Measurements from ENCODE around the gene MLF2. TPM values are rescaled to one million over a fixed set of nuclear protein-coding genes. Genes with fewer than 3 reads are reported as not detected.

The MLF2 gene
- polyA plus RNA-seq, 3 donors: 194 to 227 (median 210) TPM

DNA sequence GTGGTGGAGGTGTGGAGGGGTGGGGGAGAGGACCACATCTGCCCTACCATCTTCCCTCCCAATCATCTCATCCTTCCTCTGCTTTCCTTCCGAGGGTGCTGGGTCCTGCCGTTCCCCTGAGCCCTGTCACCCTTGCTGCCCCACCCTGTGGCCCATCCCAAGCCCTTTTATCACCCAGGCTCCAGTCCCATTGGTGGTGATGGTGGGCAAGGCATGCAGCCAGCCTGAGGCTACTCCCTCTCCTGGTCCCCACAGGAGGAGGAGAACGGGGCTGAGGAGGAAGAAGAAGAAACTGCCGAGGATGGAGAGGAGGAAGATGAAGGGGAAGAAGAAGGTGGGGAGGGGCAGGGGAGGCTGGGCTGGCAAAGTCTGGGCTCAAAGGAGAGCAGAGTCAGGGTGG lies 16.7 kb upstream of the MLF2 start:
- DNase-seq (ENCODE audit: extremely low read depth in 1 of 11, low read depth in 9 of 11, low spot score in 4 of 11): no peak

DNA sequence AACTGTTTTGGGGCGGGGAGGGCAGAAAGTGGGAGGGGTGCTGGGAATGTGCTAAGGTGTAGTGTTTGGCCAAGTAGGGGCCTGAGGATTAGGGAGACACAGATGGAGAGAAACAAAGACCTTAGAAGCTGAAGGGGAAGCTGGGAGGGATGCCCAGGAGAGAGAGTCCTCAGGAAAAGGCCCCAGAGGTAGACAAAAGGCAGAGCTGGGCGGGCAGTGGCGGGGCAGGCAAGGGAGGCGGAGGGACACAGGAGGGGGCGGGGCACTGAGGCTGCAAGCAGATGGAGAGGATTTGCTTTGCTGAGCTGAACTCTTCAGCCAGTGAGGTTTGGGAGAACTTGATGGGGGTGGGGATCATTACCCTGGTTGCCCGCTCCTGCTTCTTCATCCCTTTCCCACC lies 16.0 kb upstream of the MLF2 start:
- DNase-seq (ENCODE audit: extremely low read depth in 1 of 11, low read depth in 9 of 11, low spot score in 4 of 11): no peak

DNA sequence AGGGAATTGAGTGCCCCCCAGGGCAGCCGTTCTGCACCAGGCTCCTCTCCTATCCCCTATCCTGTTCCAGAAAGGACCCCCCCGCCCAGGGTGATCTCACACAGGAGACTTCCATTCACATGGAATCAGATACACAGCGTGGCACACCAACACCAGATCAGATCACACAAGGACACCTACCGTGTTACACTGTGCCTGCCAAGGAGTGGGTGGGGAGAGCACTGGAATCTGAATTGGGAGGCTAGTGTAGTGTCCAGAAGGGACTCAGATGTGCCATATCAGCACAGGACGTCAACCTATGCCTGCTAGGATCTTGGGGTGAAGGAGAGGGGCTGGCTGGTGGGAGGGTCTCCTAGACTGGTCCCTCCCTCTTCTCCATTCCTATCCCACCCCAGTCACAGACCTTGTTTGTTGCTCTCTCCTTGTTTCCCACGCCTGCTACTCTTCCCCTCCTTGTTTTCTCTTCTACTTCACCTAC lies 15.5 kb upstream of the MLF2 start:
- DNase-seq (ENCODE audit: extremely low read depth in 1 of 11, low read depth in 9 of 11, low spot score in 4 of 11): no peak

DNA sequence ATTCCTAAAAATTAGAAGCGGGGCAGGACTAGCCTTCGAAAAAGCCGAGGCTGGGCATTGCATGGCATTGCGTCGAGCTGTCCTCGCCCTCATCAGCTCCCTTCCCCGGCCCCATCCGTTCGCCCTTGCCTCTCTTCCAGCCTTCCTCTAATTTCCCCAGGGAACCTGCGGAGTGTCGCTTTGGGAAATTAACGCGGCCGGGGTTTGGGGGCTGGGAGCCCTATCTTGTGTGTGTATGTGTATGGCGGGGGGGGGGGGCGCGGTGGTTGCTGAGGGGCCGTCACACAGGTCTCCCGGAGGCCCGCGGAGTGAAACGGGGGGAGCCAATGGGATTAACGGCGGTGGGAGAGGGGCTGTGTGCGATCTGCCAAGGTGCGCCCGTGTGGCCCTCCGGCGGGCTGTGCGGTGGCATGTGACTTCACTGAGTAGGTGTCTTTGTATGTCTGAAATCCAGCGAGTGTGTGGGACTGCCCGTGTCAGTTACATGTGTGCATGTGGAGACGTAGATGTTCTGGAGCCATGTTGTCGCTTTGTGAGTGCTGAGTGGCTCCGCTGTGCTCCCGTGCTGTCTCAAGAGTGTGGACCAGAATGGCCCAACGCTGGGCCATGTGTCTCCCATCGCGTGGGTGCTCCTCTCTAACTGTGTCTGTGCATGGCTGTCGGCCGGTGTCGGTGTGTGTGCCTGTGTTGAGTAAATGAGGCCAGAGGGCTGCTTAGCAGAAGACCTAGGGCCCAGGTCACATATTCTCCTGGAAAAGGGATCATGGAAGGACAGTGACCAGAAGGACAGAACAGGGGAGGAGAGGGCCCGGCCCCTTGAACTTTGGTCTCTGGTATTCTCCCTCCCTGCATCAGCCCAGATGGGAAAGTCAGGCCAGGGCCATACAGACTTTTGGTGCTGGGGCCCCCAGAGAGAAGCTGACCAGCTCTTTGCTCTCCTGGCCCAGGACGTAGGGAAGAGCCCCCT lies 14.7 kb upstream of the MLF2 start:
- no peak for DNase-seq (ENCODE audit: extremely low read depth in 1 of 11, low read depth in 9 of 11, low spot score in 4 of 11)

DNA sequence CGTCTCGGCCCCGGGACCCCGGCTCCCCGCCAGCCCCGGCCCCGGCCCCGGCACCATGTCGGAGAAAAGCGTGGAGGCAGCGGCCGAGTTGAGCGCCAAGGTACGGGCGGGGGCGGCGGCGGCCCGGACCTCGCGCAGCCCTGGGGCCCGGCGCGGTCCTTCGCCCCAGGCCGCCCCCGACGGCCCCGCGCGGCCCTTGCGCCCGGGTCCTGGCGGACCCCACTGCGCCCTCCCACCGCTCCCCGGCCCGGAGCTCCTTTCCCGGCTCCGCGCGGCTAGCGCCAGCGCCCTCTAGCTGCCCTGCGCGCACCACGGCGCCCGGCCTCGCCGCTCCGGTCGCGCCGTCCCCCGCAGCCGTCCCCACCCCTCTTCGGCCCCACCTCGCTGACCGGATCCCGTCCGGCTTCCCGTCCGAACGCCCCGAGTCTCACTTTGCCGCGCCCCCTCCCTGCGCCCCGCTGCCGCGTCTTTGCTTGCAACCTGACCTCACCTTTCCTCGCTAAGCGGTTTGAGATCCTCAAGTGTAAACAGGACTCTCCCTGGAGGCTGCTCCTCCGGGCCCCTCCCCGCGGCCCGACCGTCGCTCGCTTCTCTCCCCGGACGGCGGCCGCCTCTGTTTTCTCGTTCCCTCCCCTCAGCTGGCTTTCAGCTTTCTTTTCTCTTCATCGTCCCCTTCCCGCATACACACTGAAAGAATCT lies 13.9 kb upstream of the MLF2 start:
- DNase-seq (ENCODE audit: extremely low read depth in 1 of 11, low read depth in 9 of 11, low spot score in 4 of 11): peak in 8 of 11 donors; percentile 60 to 84 (median 71)

DNA sequence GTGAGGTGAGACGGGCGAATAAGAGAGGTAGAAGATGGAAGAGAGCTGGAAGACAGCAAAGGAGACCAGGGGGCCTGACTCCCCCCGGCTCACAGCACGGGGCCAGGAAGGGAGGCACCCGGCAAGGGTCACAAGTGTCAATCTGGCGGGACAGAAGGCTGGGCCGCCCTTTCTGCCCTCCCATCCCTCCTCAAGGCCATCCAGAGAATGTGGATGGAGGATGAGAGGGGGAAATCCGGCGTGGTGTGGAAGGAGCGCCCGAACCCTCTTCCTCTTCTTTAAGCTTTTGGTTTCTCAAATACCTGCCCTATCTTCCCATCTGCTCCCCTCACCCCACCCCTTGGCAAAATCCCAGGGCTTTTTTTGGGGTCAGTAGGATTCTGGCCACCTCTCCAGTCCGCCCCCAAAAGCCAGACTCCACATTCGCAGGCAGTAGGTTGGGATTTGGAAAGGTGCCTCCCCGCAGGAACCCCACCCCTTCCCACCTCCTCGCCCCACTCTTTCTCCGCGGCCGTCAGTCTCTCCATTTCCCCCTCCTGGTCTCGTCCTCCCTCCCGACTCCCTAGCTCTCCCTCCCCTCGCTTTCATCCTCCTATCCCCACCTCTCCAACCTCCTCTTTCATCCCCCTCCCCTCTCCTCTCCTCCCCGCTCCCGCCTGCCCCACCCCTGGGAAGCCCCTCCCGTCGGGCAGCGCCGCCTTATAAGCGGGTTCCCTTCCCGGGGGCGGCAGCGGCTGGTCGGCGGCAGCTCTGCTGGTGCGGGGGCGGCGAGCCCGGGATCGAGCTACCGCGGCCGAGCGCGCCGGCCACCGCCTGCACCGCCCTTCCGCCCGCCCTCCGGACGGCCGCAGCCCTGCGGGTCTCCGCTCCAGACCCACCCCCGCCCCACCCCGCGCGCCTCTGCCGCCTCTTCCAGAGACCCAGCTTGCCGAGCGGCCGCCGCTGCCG lies 13.0 kb upstream of the MLF2 start, which contains the start of gene PTMS:
PTMS (plus strand) TSS at position 730 of the 948 bp plus-strand sequence. CDS start 343 bp downstream, outside the sequence.
- peak in 9 of 11 donors; percentile 75 to 89 (median 84) for DNase-seq (ENCODE audit: extremely low read depth in 1 of 11, low read depth in 9 of 11, low spot score in 4 of 11)

DNA sequence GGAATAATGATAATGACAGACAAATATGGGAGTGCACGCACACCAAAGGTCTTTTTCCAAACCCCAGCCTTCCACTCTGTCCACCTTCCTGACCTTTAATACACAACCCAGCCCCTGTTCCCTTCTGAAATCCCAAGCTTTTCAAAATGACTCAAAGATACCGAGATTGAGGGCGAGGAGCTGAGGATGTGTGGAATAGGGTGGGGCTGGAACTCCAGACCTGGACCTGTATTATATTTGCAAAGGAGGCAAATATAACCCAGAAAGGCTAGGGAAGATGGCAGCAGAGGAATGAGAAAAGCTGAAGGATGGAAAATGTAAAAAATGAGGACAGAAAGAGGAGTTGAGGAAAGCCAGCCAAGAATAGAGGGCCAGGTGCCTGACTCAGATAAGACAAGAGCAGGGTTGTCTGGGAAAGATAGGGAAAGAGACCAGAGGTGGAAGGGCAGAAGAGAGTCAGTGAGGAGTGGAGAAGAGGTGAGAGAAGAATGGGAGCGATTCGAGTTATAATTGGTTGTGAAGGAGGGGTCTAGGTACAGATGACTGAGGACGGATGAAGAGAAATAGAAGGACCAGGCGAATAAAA lies 12.2 kb upstream of the MLF2 start:
- DNase-seq (ENCODE audit: extremely low read depth in 1 of 11, low read depth in 9 of 11, low spot score in 4 of 11): no peak

DNA sequence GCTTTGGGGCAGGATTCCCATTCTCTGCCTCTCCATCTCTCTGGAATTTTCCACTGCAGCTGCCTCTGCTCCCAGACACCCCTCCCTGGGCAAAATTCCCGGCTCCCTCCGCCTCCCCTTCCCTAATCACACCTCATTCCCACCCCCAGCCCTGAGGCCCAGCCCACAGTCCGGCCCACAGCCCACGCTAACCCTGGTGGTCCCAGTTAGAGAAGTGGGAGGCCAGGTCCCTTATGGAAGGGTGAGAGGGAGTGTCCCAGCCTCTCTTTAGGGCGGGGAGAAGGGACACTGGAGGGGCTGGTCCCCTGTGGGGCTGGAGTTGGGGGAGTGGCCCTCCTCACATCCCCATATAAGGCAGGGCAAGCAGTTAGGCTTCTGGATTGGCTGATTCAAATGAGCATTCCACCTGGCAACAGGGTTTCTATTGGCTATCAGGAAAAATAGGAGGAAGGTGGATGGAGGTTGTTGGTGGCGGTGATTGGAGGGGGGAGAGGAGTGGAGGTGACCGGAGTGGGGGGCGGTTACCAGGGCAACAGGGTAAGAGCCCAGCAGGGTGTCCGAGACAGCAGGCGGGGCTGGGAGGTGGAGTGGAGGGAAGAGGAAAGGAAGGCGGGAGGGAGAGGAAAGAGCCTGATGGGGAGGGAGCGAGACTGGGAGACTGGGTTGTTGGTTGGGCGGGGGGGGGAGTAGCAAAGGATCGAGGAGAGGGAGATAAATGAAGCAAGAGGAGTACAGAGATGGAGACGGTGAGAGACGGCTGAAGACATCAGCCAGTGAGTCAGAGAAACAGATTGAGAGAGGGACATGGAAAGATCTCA lies 11.3 kb upstream of the MLF2 start:
- DNase-seq (ENCODE audit: extremely low read depth in 1 of 11, low read depth in 9 of 11, low spot score in 4 of 11): peak; percentile 86 to 98 (median 96)

DNA sequence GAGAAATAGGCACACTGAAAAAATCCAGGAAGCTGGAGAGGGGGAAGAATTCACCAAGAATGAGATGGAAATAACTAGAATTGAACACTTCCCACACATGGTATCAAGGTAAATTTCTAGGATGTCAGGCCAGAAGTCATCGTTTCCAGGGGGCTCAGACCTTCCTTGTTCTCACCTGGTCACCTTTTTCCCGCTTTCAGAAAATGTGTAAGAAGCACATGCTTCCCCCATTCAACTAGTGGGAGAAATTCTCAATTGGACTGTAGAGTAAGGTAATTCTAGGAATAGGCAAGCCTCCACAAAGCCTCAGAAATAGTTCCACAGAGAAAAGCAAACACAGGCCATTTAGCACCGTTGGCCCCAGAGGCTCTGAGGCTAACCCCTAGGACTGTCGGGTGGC lies 10.4 kb upstream of the MLF2 start:
- DNase-seq (ENCODE audit: extremely low read depth in 1 of 11, low read depth in 9 of 11, low spot score in 4 of 11): no peak

DNA sequence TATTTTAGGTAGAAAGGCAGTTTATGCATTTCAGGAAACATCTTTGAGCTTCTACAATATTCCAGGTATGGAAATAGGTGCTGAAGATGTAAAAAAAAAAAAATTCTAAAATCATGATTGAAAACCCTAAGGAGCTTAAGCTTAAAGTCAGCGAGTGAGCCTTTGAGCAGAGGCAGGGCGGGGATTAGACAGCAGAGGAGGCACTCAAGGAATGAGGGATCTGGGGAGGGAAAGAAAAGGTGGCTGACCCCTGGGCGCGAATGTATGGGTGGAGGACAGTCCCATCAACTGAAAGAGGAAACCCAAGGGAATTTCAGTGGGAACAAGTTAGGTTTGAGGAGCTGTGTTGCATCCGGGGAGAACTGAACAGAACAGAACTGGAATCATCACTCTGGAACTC lies 6.8 kb upstream of the MLF2 start:
- no peak for DNase-seq (ENCODE audit: extremely low read depth in 1 of 11, low read depth in 9 of 11, low spot score in 4 of 11)

DNA sequence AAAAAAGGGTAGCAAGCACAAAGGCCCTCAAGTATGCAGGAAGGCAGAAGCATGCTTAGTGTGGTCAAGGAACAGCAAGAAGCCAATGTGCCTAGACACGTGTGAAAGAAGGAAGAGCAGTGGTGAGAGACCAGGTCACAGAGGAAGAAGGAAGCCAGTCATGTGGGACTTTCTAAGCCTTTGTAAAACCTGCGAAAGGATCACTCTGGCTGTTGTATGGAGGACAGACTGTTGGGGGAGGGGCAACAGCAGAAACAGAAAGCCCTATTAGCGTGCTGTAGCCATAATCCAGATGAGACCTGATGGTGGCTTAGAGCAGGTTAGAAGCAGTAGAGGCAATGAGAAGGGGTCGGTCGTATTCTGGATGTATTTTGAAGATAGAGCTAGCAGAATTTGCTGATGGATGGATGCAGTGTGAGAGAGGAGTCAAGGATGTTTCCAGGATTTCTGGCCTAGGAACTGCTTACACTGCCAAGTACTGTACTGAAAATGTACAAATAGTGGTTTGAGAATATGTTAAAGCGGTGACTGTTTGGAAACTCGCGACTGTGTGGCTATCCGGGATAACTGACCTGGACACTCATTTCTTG lies 5.7 kb upstream of the MLF2 start:
- DNase-seq (ENCODE audit: extremely low read depth in 1 of 11, low read depth in 9 of 11, low spot score in 4 of 11): no peak

DNA sequence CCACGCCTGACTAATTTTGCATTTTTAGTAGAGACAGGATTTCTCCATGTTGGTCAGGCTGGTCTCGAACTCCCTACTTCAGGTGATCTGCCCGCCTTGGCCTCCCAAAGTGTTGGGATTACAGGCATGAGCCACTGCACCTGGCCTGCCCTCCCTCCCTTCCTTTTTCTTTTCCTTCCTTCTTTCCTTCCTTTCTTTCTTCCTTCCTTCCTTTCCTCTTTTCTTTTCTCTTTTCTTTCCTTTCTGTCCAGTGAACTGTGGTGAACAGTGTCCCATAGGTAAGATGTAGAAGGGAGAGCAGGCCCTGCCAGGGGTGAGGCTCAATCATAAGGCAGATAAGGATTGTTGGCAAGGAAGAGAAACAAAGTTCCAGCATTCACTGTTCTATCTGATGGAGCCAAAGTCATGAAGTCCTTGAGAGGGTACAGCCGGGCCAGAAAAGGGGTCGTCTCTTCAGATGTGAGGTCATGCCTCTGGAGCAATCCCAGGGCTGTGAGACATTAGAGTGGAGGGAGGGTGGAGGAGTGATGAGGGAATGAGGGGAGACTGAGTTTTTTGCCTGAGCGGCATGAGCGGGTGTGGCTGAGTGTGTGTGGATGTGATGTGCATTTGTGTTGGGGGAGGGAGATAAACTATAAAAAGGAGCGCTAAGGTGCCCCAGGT lies 4.2 kb upstream of the MLF2 start:
- no peak for DNase-seq (ENCODE audit: extremely low read depth in 1 of 11, low read depth in 9 of 11, low spot score in 4 of 11)

DNA sequence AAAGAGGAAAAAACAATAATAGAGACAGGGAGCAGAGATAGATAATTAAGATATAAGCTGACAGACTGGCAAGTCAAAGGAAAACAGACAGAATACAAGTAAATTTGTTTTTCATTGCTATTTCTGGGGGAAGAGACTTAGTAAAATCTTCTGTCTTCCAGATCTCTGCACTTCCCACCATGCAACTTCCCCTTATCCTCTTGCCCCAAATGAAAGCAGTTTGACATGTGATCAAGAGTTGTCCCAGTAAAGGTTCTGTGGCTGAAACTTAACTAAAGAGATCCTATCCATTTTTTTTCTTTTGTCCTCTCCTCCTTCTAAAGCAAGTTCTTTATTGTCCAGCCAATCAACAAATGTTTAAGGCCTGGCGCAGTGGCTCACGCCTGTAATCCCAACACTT lies 1.5 kb upstream of the MLF2 start:
- DNase-seq (ENCODE audit: extremely low read depth in 1 of 11, low read depth in 9 of 11, low spot score in 4 of 11): no peak

DNA sequence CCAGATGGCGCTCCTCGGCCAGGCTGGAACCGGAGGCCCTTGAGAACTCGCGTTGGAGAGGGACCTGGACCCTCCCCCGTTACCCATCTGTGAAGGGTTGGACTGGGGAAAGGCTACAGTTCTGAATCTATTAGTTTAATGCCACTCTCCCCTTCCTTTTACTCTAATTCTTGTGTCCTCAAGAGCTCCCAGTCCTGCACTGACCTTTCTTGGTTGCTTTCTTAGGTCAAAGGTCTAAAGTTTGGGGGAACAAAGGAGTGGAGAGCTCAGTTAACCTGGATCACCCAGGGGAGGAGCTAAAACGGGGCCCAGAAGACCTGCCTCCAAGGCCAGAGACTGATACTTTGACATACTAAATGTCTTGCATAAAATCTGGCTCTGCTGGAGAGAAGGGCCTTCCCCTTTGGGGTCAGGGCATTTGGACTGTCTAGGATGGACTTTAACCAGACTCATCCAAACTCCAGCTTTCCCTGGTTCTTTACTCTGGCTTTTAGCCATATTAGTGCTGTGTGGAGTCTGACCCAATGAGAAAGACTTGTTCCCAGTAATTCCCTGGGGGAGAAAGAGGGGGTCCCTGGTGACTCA lies 923 bp upstream of the MLF2 start:
- DNase-seq (ENCODE audit: extremely low read depth in 1 of 11, low read depth in 9 of 11, low spot score in 4 of 11): no peak

DNA sequence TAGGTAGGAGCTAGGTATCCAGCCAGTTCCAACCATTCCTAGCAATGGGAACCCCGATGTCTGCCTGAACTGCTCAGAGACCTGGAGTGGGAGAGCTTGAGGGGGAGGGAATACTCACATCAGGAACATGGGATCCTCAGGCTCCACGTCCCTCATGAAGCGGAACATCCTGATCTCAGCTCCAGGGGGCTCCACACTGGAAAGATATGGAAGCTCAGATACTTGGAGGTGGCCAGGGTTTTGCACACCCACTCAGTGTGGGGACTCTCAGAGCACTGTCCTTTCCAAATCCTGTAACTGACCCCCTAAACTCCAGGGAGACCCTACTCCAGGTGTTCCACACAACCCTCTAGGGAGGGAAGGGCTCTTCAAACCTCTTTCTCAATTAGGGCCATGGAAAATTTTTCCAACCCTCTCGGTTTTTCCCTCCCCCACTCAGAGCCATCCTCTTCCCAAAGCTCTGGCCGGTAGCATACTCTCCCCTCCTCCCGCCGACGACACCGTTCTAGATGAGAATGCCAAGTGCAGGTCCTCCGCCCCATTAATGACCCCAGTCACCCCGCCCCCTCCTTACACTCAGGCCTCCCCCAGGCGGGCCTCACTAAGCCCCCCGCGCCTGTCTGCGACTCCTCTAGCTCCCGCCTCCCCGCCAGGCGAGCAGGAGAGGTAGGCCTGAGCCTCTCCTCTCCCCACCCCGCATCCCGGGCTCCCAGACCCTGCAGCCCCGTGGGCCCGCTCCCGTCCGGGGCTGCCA lies 597 bp downstream of the MLF2 start:
- DNase-seq (ENCODE audit: extremely low read depth in 1 of 11, low read depth in 9 of 11, low spot score in 4 of 11): no peak

DNA sequence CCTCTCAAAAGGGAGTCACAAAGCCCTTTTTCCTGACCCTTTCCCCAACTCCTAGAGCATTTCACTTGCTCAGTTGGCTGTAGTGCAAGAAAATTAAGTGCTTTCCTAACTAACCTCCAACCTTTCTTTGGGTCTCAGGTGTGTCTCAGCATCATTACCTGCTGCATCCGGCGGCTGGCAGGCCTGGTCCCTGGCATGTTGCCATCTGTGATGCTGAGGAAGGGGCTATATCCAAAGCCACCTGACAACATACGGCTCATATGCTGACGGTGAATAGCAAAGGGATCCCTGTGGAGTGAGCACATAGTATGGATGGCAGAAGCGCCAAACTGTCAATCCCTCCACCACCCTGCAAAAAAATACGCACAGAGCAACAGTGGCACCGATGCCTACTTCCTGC lies 1.2 kb downstream of the MLF2 start:
- no peak for DNase-seq (ENCODE audit: extremely low read depth in 1 of 11, low read depth in 9 of 11, low spot score in 4 of 11)

Measured in renal cortex interstitium (tissue), 11 donors.